PC-3 (cell line): ENCODE data around the gene RFX4. TPM values are rescaled to one million over a fixed set of nuclear protein-coding genes. Genes with fewer than 3 reads are reported as not detected.

Source experiments
- ATAC-seq: fragments of 200-7000 bp; cut with Tn5 transposase; 2 replicates; pipeline ENCODE4 v1.9.1; 2020; ENCODE audit warnings: mild to moderate bottlenecking, moderate library complexity
- BruUV-seq: library from RNA; stranded (reverse); fragments of 400-500 nt; replicated peaks from 2 replicates; lab custom pipeline; 2021; lab: Mats Ljungman, UMichigan
- CTCF ChIA-PET: fragments of 300-600 bp; sonication (Branson Sonifier 250); formaldehyde crosslinking; loops from one replicate; lab custom pipeline; 2022; ENCODE audit warnings: antibody characterized with exemption; lab: Charles Lee
- POLR2A ChIA-PET: fragments of 300-600 bp; sonication (Branson Sonifier 250); formaldehyde crosslinking; loops from one replicate; lab custom pipeline; 2022; ENCODE audit warnings: antibody characterized with exemption; ENCODE audit not compliant: unreplicated experiment; lab: Charles Lee
- DNase-seq: peaks from one replicate; pipeline ENCODE4 v3.0.0-alpha.2; 2015
- H2AFZ ChIP-seq: fragments of 300-600 bp; sonication (generic); 2 replicates; pipeline ENCODE4 v1.6.0; 2016; ENCODE audit warnings: antibody characterized with exemption, low read length
- H3F3A ChIP-seq: fragments of 300-600 bp; sonication (generic); one replicate; pipeline ENCODE4 v1.6.0; 2017; ENCODE audit warnings: antibody characterized with exemption, low read length, control low read depth, mild to moderate bottlenecking; ENCODE audit not compliant: unreplicated experiment
- H3K27ac ChIP-seq: fragments of 300-600 bp; sonication (generic); 2 replicates; pipeline ENCODE4 v1.5.1; 2016; ENCODE audit warnings: mild to moderate bottlenecking, low read length
- H3K27me3 ChIP-seq: fragments of 300-600 bp; sonication (generic); 2 replicates; pipeline ENCODE4 v1.6.1; 2016; ENCODE audit warnings: low read length, mixed read lengths
- H3K36me3 ChIP-seq: fragments of 300-600 bp; sonication (generic); 2 replicates; pipeline ENCODE4 v1.6.1; 2016; ENCODE audit warnings: low read depth, mixed run types, low read length, mixed read lengths
- H3K4me1 ChIP-seq: fragments of 300-600 bp; sonication (generic); 2 replicates; pipeline ENCODE4 v1.5.1; 2016; ENCODE audit warnings: low read length; ENCODE audit not compliant: insufficient read depth
- H3K4me2 ChIP-seq: fragments of 300-600 bp; sonication (generic); 2 replicates; pipeline ENCODE4 v1.6.0; 2016; ENCODE audit warnings: low read length
- H3K4me3 ChIP-seq: fragments of 300-600 bp; sonication (generic); 2 replicates; pipeline ENCODE4 v1.5.1; 2016; ENCODE audit warnings: mild to moderate bottlenecking, low read length, mixed read lengths
- H3K79me2 ChIP-seq: fragments of 300-600 bp; sonication (generic); 2 replicates; pipeline ENCODE4 v1.6.1; 2017; ENCODE audit warnings: low read length, mixed read lengths
- H3K9ac ChIP-seq: fragments of 300-600 bp; sonication (generic); 2 replicates; pipeline ENCODE4 v1.6.0; 2016; ENCODE audit warnings: mild to moderate bottlenecking, low read length
- H3K9me2 ChIP-seq: fragments of 300-600 bp; sonication (generic); replicated peaks from 2 replicates; pipeline ENCODE4 v1.6.1; 2016; ENCODE audit warnings: mixed run types, low read length, mixed read lengths
- H3K9me3 ChIP-seq: fragments of 300-600 bp; sonication (generic); 2 replicates; pipeline ENCODE4 v1.6.1; 2016; ENCODE audit warnings: low read length, mixed read lengths
- H4K20me1 ChIP-seq: fragments of 300-600 bp; sonication (generic); 2 replicates; pipeline ENCODE4 v1.6.1; 2016; ENCODE audit warnings: low read length, mixed read lengths
- CTCF ChIP-seq: fragments of 300-600 bp; sonication (generic); conservative IDR thresholded peaks from 2 replicates; pipeline ENCODE4 v1.5.1; 2017; ENCODE audit warnings: antibody characterized with exemption, low read depth, mild to moderate bottlenecking, low read length
- EZH2 ChIP-seq: fragments of 300-600 bp; sonication (generic); IDR thresholded peaks from one replicate; pipeline ENCODE4 v1.6.1; 2017; ENCODE audit warnings: antibody characterized with exemption, mild to moderate bottlenecking, low read length; ENCODE audit not compliant: unreplicated experiment
- EZH2phosphoT487 ChIP-seq: fragments of 300-600 bp; sonication (generic); IDR thresholded peaks from 2 replicates; pipeline ENCODE4 v1.6.1; 2018; ENCODE audit warnings: mild to moderate bottlenecking, antibody characterized with exemption, low read length, borderline replicate concordance
- intact Hi-C: fragments of 100-400 bp; cut with micrococcal nuclease; formaldehyde crosslinking; loops from 2 replicates; pipeline ENCODE4 v1.9.0; 2023
- total RNA-seq: library from RNA; depleted of rRNA; stranded (reverse); fragments of >200 nt; gene quantifications from 2 replicates; pipeline ENCODE4 v1.2.3, GENCODE V29; 2014

RFX4 gene
- total RNA-seq, 1 experiment from 2014 or later = not detected

DNA sequence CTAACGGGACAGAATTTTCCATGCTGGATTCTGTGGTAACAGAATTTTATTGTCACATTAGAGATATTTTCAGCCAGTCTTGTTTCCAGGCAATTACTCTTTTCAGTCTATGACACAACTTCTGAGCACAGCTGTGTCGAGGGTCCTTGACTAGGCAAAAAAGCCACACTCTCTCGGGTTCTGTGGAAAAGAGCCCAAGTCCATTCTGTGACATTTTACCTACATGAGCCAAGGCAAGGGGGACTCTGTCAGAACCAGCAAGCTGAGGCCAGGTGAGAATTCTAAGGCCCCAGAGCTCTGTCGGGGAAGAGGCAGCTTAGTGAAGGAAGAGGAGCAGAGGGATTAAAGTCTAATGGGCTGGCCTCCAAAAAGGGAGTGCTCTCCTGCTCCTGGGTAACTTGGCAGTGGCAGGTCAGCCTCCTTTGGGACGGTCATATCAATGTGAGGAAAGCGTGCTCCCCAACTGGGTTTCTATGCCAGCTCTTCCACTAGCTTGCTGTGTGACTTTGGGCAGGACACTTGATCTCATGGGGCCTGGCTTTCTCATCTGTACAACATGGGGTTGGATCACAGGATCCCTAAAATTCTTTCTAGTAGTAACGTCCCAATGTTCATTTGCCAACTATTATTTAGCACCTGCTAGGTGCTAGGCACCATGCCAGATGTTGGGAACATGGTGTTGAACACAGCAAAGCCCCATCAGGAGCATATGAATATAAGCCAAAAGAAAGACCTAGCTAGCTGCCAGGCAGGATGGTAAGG is 175.7 kb downstream of the RFX4 start:
- POLR2A ChIA-PET = no interaction called here
- Histone ChIP-seq H3K4me1 (no peaks in the 10 kb centered on the region), H3K27me3 (0 out of 2 replicates have a peak, but pooled peaks cover 8% of the 10 kb centered on the region), H3K4me2 (no peak overlapping the region), H3K9ac (no peak overlapping the region), H3K9me3 (no peaks in the 10 kb centered on the region), H3K79me2 (no peaks in the 10 kb centered on the region), H3K27ac (no peak overlapping the region), H3K4me3 (no peak overlapping the region), H3K9me2 (no peaks in the 10 kb centered on the region), H3K36me3 (no peaks in the 10 kb centered on the region), H2AFZ (no peak overlapping the region), H4K20me1 (no peaks in the 10 kb centered on the region), H3F3A (no peaks in the 10 kb centered on the region)
- no peak for DNase-seq
- ATAC-seq = no peak
- TF ChIP-seq EZH2 (no peak), EZH2phosphoT487 (no peak), CTCF (no peak)
- no TSS peak for BruUV-seq
- CTCF ChIA-PET = no interaction called here
- intact Hi-C loops = no loop called here

DNA sequence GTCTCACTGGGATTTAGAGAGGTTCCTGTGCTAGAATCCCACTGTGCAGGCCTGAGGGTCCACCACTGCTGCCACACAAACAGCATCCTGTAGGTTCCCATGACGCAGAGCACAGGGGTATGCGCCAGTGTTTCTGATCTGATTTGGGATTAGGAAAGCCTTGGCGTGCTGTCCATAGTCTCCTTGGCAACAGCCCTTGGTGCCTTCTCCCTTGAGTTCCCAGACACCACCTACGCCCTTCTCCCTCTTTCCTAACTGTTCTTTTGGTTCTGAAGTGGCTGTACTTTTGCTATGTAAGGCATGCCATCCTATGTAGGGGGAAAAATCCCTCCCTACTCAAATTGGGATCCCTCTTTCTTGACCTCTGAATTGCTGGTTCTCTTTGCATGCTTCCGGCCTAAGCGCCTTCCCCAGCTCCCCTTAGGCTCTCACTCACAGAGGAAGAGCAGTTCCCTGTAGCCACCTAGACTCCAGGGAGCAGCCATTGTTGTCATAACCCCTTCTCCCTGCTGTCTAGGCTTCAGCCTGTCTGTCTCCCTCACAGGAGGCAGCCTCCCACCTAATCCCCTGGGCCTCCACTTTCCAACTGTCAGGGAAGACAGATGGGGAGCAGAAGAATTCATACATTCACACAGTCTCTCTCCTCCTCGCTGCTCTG is 176.9 kb downstream of the RFX4 start:
- no peaks in the 10 kb centered on the region for H4K20me1 ChIP-seq
- CTCF ChIA-PET = no interaction called here
- no peak overlapping the region for H3K4me2 ChIP-seq
- intact Hi-C loops = no loop called here
- H3K9ac ChIP-seq = no peak overlapping the region
- H3K4me1 ChIP-seq = no peaks in the 10 kb centered on the region
- no peaks in the 10 kb centered on the region for H3K9me3 ChIP-seq
- H3K36me3 ChIP-seq = no peaks in the 10 kb centered on the region
- no TSS peak for BruUV-seq
- no peaks in the 10 kb centered on the region for H3F3A ChIP-seq
- H3K9me2 ChIP-seq = no peaks in the 10 kb centered on the region
- H3K4me3 ChIP-seq = no peak overlapping the region
- no peak overlapping the region for H3K27ac ChIP-seq
- POLR2A ChIA-PET = no interaction called here
- TF ChIP-seq EZH2 (no peak), CTCF (no peak), EZH2phosphoT487 (no peak)
- no peaks in the 10 kb centered on the region for H3K79me2 ChIP-seq
- no peak overlapping the region for H2AFZ ChIP-seq
- 0 out of 2 replicates have a peak, but pooled peaks cover 8% of the 10 kb centered on the region for H3K27me3 ChIP-seq
- ATAC-seq = no peak
- DNase-seq = no peak

DNA sequence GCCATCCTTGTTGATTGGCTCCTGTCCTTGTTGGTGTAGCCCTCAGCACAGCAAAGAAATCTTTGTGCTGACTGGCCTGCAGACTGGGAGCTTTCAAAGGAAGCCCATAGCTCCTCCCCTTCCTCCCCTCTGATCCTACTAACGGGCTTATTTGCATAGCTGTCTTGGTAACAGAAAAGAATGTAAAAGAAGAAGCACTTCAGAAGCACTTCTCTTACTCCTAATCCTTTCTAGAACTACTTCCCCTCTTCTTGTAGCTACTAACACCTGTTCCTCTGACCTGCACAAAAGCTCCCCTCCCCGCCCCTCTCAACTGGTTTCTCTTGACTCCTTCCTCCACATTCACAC is 177.4 kb downstream of the RFX4 start:
- H3K36me3 ChIP-seq = no peaks in the 10 kb centered on the region
- H3K27me3 ChIP-seq = 0 out of 2 replicates have a peak, but pooled peaks cover 8% of the 10 kb centered on the region
- H2AFZ ChIP-seq = no peak overlapping the region
- H3K27ac ChIP-seq = no peak overlapping the region
- no peaks in the 10 kb centered on the region for H3K9me3 ChIP-seq
- ATAC-seq (peak; percentile 48; the same call in 1 of the 2 replicates), DNase-seq (no peak)
- no peaks in the 10 kb centered on the region for H4K20me1 ChIP-seq
- TF ChIP-seq EZH2phosphoT487 (no peak), CTCF (no peak), EZH2 (no peak)
- CTCF ChIA-PET = no interaction called here
- no peaks in the 10 kb centered on the region for H3F3A ChIP-seq
- no peaks in the 10 kb centered on the region for H3K4me1 ChIP-seq
- POLR2A ChIA-PET = no interaction called here
- H3K79me2 ChIP-seq = no peaks in the 10 kb centered on the region
- H3K9ac ChIP-seq = no peak overlapping the region
- no peak overlapping the region for H3K4me3 ChIP-seq
- H3K9me2 ChIP-seq = no peaks in the 10 kb centered on the region
- intact Hi-C loops = no loop called here
- BruUV-seq = no TSS peak
- H3K4me2 ChIP-seq = no peak overlapping the region
